Measurements from ENCODE around the gene GULP1. TPM values are rescaled to one million over a fixed set of nuclear protein-coding genes. Genes with fewer than 3 reads are reported as not detected.

GULP1 gene
- total and polyA plus RNA-seq, 12 donors, result 2.0 to 6.0 (median 4.7) TPM

DNA sequence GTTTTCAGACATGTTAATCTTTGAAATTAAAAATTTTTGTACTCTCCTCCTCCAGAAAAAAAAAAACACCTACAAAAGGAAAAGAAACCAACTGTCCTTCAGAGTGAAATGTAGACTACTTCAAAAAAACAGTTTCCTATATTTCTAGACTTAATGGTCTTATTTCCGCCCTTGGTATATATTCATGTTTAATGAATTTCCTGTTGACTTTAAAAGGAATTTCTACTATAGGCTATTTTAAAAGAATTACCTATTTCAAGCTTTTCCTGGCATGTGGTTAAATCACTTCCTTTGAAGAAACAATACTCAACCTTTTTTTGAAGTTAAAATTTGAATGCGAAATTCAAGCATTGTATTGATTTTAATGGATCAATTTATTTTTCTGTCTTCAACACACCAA lies 29.2 kb downstream of the GULP1 start:
- DNase-seq (no peak), ATAC-seq (no peak)
- intact Hi-C loops (cut with DNase I), result no loop called here
- TF ChIP-seq, protein P1, sequence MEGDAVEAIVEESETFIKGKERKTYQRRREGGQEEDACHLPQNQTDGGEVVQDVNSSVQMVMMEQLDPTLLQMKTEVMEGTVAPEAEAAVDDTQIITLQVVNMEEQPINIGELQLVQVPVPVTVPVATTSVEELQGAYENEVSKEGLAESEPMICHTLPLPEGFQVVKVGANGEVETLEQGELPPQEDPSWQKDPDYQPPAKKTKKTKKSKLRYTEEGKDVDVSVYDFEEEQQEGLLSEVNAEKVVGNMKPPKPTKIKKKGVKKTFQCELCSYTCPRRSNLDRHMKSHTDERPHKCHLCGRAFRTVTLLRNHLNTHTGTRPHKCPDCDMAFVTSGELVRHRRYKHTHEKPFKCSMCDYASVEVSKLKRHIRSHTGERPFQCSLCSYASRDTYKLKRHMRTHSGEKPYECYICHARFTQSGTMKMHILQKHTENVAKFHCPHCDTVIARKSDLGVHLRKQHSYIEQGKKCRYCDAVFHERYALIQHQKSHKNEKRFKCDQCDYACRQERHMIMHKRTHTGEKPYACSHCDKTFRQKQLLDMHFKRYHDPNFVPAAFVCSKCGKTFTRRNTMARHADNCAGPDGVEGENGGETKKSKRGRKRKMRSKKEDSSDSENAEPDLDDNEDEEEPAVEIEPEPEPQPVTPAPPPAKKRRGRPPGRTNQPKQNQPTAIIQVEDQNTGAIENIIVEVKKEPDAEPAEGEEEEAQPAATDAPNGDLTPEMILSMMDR (IDR thresholded peaks at IDR 0.05), result no peak
- H3K9me3 ChIP-seq, result peaks cover 0 to 12% (median 0%) of the 10 kb centered on the region in 11 donors
- no peak overlapping the region for H3K4me3 ChIP-seq
- H3K27me3 ChIP-seq, result no peaks in the 10 kb centered on the region
- peaks cover 0 to 11% (median 0%) of the 10 kb centered on the region in 9 donors for H3K4me1 ChIP-seq
- 52 to 55% methylated on average over 2 of the region's 2 CpGs for WGBS, 2 donors
- no peaks in the 10 kb centered on the region for H3K36me3 ChIP-seq
- no peak overlapping the region for H3K27ac ChIP-seq

DNA sequence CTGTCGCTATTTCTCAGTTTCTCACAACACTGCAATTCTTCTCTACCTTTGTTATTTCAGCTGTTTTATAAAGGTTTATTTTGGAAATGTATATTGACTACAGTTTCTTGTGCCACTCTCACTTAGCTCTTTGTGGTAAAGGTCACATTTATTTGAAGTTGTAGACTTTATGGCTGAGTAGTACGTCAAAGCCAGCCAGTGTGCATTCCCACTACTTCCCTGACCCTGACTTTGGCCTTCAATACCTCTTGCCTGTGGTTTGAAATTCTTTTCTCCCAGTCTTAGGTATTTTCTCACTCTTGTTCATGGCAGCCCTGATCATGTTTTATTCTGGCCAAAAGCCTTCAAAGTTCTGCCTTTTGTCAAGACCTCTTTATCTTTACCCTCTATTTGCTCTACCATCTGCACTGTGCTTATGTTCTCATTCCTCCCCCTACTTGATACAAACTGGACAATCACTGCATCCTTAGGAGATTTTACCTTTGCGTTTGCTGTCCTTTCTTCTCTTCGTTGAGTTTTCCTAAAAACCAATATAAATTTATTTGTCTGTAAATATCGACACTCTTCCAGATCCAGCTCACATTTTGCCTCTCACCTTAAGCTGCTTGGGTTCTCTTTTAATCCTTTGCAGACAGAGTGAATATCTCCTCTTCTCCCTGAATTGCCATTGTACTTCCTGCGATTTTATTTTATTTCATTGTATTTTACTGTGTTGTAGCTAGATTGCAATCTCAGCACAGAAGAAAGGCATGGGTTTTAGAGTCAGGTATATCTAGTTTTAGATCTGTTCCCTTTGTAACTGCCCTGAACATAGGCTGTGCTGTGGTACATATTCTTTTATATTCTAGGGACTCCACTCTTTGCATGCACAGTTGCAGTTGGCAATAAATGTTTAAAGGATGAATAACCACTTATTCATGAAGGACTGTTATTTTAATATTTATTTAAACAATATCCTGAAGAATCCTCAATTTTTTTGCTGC lies 31.2 kb downstream of the GULP1 start:
- Histone ChIP-seq H3K4me3 (no peak overlapping the region), H3K4me1 (peaks cover 0 to 11% (median 0%) of the 10 kb centered on the region in 9 donors), H3K27ac (no peak overlapping the region), H3K9me3 (no peaks in the 10 kb centered on the region), H3K27me3 (no peaks in the 10 kb centered on the region), H3K36me3 (no peaks in the 10 kb centered on the region)
- DNase-seq (no peak), ATAC-seq (no peak)
- intact Hi-C loops (cut with DNase I), result no loop called here
- WGBS, 2 donors, result 82 to 83% methylated on average over 6 of the region's 6 CpGs
- TF ChIP-seq, protein P1 (IDR thresholded peaks at IDR 0.05), result no peak

DNA sequence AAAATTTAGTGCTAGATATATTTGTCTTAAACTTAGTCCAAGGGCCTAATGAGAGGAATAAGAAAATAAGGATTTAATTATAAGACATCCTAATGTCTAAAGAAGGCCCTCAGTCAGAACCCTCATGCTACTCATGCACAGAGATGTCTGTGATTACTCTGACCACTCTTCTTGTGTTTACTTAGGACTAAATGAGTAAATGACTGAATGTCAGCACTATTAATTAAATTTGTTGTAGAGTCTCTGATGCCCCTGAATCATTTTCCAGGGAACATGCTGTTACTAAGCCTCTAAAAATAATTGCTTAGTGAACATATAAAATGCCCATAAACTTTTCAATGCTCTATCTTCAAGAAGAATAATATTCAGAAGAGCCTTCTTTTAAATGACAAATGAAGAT lies 32.4 kb downstream of the GULP1 start:
- no peak for ATAC-seq
- peaks cover 0 to 11% (median 0%) of the 10 kb centered on the region in 9 donors for H3K4me1 ChIP-seq
- H3K9me3 ChIP-seq, result no peaks in the 10 kb centered on the region
- H3K27ac ChIP-seq, result no peak overlapping the region
- no peaks in the 10 kb centered on the region for H3K36me3 ChIP-seq
- TF ChIP-seq, protein P1 (IDR thresholded peaks at IDR 0.05), result no peak
- H3K27me3 ChIP-seq, result no peaks in the 10 kb centered on the region
- no peak overlapping the region for H3K4me3 ChIP-seq
- DNase-seq, result no peak
- intact Hi-C loops (cut with DNase I), result no loop called here

DNA sequence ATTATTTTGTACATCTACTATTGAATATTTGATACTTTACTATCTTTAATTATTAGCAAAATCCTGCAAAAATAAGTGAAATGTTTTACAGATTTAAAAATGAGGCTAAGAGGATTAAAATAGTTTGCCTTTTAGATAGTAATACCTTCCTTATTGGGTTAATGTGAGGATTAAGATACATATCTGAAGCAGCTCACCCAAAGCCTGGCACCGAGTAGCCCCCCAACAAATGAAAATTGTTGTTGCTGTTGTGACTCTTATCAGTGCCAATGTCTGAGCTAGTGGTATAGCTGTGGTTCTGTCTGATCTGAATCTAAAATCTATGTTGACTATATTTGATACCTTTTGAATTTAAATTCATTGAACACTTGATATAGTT lies 34.6 kb downstream of the GULP1 start:
- no peaks in the 10 kb centered on the region for H3K36me3 ChIP-seq
- H3K27me3 ChIP-seq, result no peaks in the 10 kb centered on the region
- H3K27ac ChIP-seq, result no peak overlapping the region
- H3K4me1 ChIP-seq, result peaks cover 0 to 11% (median 0%) of the 10 kb centered on the region in 9 donors
- ATAC-seq, result no peak
- WGBS, 2 donors, result 83 to 85% methylated on average over 1 of the region's 1 CpG
- no peaks in the 10 kb centered on the region for H3K9me3 ChIP-seq
- DNase-seq, result no peak
- intact Hi-C loops (cut with DNase I), result no loop called here
- no peak overlapping the region for H3K4me3 ChIP-seq
- TF ChIP-seq, protein P1 (IDR thresholded peaks at IDR 0.05), result no peak

Data from heart right ventricle (tissue), 16 donors.